Parathyroid adenoma (tissue), 2 donors: Measurements from ENCODE around the gene SF3B3.

Source experiments
- H2AFZ ChIP-seq: fragments of 300-600 bp; sonication (generic); one replicate; pipeline ENCODE4 v1.7.0; 2017; ENCODE audit warnings: antibody characterized with exemption, mild to moderate bottlenecking
- H3K27ac ChIP-seq: fragments of 300-600 bp; sonication (generic); one replicate; pipeline ENCODE4 v1.7.0; 2017
- H3K27me3 ChIP-seq: fragments of 300-600 bp; sonication (generic); one replicate; pipeline ENCODE4 v1.7.0; 2017; ENCODE audit warnings: low read length; ENCODE audit not compliant: control insufficient read depth, insufficient read depth
- H3K36me3 ChIP-seq: fragments of 300-600 bp; sonication (generic); one replicate; pipeline ENCODE4 v1.7.0; 2017; ENCODE audit warnings: low read length; ENCODE audit not compliant: control insufficient read depth, insufficient read depth
- H3K4me1 ChIP-seq: fragments of 300-600 bp; sonication (generic); one replicate; pipeline ENCODE4 v1.7.0; 2017; ENCODE audit warnings: control low read depth
- H3K4me2 ChIP-seq: fragments of 300-600 bp; sonication (generic); one replicate; pipeline ENCODE4 v1.7.0; 2017; ENCODE audit warnings: low read length
- H3K4me3 ChIP-seq: fragments of 300-600 bp; sonication (generic); one replicate; pipeline ENCODE4 v1.7.0; 2017; ENCODE audit warnings: low read depth, low read length
- H3K79me2 ChIP-seq: fragments of 300-600 bp; sonication (generic); one replicate; pipeline ENCODE4 v1.7.0; 2017; ENCODE audit warnings: control low read depth
- H3K9ac ChIP-seq: fragments of 300-600 bp; sonication (generic); one replicate; pipeline ENCODE4 v1.7.0; 2017; ENCODE audit warnings: mild to moderate bottlenecking
- H3K9me3 ChIP-seq: fragments of 300-600 bp; sonication (generic); one replicate; pipeline ENCODE4 v1.7.0; 2017; ENCODE audit warnings: low read length; ENCODE audit not compliant: control insufficient read depth
- CTCF ChIP-seq: fragments of 300-600 bp; sonication (generic); IDR thresholded peaks from one replicate; pipeline ENCODE4 v1.7.0; 2017; ENCODE audit warnings: antibody characterized with exemption, mild to moderate bottlenecking
- donor health status: primary hyperparathyroidism.

SF3B3 gene

GRCh38 chr16:70523743-70524398 lies at the start of gene SF3B3:
SF3B3 (plus strand) TSS chr16:70523816; CDS start chr16:70526657, 2,841 bp downstream.
- Histone ChIP-seq H3K79me2 (peaks cover 41% of the 10 kb centered on the region), H3K9me3 (no peaks in the 10 kb centered on the region), H3K4me3 (peak within 1 kb of the TSS; percentile 75), H3K36me3 (no peaks in the 10 kb centered on the region), H3K27me3 (no peaks in the 10 kb centered on the region), H3K9ac (peak within 1 kb of the TSS; percentile 87), H3K4me1 (peaks cover 7% of the 10 kb centered on the region), H2AFZ (peak within 1 kb of the TSS; percentile 99), H3K4me2 (peak within 1 kb of the TSS; percentile 97), H3K27ac (peak within 1 kb of the TSS; percentile 88)
- TF ChIP-seq CTCF, result no peak

GRCh38 chr16:70474320-70475053 lies 49.1 kb upstream of the SF3B3 start:
- no peak for TF ChIP-seq CTCF
- Histone ChIP-seq H3K79me2 (no peaks in the 10 kb centered on the region), H3K9ac (no peak overlapping the region), H3K4me1 (no peaks in the 10 kb centered on the region), H3K27ac (no peak overlapping the region), H3K27me3 (no peaks in the 10 kb centered on the region), H2AFZ (no peak overlapping the region), H3K9me3 (no peaks in the 10 kb centered on the region), H3K4me2 (no peak overlapping the region), H3K36me3 (no peaks in the 10 kb centered on the region), H3K4me3 (no peak overlapping the region)

- Histone ChIP-seq H3K27me3 (no peaks in the 10 kb centered on the region), H3K4me2 (no peak overlapping the region), H3K9me3 (no peaks in the 10 kb centered on the region), H3K9ac (no peak overlapping the region), H3K4me3 (no peak overlapping the region), H3K4me1 (no peaks in the 10 kb centered on the region), H3K27ac (no peak overlapping the region), H2AFZ (no peak overlapping the region), H3K79me2 (no peaks in the 10 kb centered on the region), H3K36me3 (no peaks in the 10 kb centered on the region)
- no peak for TF ChIP-seq CTCF
Observed at GRCh38 chr16:70475054-70475871, 48.4 kb upstream of the SF3B3 start.

DNA sequence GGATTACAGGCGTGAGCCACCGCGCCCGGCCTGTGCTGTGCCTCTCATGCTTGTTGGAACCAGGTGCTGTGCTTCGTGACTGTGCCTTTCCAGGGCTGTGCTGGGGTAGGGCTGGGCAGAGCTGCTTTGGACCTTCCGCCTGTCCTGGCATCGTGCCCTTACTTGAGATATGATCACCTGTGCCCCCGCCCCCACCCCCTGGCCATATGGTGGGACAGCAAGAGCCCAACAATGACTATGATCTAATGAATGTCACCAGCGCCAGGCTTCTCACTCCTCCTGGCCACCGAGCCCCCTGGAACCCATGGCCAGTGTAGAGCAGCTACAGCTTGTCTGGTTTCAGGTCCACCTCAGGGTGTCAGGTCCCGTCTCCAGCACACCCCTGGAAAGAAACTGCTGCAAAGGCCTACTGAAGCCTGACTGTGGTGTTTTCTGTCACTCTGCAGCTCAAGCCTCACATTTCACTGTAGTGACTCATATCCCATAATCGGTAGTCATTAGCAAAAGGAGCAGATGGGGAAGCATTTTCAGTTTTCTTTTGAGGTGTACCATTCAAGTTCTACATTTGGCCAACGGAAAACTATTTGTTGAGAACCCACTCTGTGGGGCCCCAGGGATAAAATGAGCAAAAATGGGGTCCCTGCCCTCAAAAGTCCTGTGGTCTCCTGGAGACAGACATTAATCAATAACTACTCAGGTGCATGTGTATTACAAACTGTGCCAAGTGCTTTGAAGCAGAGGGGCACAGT lies 47.2 kb upstream of the SF3B3 start:
- H3K27ac ChIP-seq, result no peak overlapping the region
- H3K36me3 ChIP-seq, result no peaks in the 10 kb centered on the region
- TF ChIP-seq CTCF, result no peak

More for the DNA sequence above, 47.2 kb upstream of the SF3B3 start:
- H3K4me2 ChIP-seq, result no peak overlapping the region
- H3K27me3 ChIP-seq, result no peaks in the 10 kb centered on the region
- no peaks in the 10 kb centered on the region for H3K9me3 ChIP-seq
- H3K4me1 ChIP-seq, result no peaks in the 10 kb centered on the region
- H3K4me3 ChIP-seq, result no peak overlapping the region
- no peak overlapping the region for H3K9ac ChIP-seq
- no peak overlapping the region for H2AFZ ChIP-seq
- no peaks in the 10 kb centered on the region for H3K79me2 ChIP-seq
